HG03108 (cell line): ENCODE measurements around the gene PEX12.
"Not testable (repeated sequence)": the region's sequence is repeated elsewhere in the genome, so short reads cannot be mapped to it uniquely, and the experiment has no call there.

Experiments
- ATAC-seq: cut with Tn5 transposase; IDR thresholded peaks from one replicate; pipeline ENCODE4 v1.9.1; 2021; ENCODE audit warnings: moderate library complexity; ENCODE audit not compliant: unreplicated experiment

PEX12 gene

DNA sequence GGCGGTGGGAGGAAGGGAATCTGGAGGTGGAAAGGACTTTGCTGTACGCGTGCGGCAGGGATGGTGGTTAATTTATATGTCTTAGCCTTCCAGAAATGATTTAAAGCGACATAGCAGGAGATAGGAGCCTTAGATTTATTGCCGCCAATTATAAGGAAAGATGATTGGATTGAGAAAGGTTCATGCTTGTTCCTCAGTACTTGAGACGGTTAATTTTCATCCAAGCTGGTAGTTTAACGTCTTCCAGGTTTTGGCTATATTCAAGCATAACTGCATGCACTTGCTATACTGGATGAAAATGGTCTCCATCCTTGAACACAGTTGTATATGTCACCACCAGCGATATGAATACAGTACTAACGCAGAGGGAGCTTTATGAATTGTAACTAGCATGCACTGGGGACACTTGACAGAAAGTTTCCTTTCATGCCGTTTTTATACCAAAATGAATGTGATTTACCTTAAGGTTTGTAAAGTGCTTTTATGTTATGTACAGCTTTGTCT lies 610 bp upstream of the PEX12 start:
- ATAC-seq = no peak

GRCh38 chr17:35577830-35578196 lies 558 bp downstream of the PEX12 start:
- ATAC-seq = no peak

- ATAC-seq = no peak
Observed at GRCh38 chr17:35575759-35576158, 2.6 kb downstream of the PEX12 start.

DNA sequence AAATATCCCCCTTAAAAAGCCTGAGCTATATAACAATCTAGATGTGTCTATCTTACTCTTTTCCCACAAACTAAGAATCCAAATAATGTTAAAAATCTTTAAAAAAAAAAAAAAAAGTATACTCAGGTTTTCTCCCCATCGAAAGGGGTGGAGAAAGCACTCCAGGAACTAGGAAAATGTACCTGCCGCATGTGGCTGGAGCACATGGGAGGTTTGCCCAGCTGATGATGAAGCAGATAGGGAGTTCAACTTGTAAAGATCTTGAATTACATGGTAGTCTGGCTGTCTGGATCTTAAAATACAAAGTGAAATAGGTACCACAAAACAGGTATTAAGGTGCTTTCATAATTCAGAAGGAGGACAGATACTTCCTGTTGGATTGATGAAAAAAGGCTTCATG lies 9.0 kb downstream of the PEX12 start:
- ATAC-seq = no peak

DNA sequence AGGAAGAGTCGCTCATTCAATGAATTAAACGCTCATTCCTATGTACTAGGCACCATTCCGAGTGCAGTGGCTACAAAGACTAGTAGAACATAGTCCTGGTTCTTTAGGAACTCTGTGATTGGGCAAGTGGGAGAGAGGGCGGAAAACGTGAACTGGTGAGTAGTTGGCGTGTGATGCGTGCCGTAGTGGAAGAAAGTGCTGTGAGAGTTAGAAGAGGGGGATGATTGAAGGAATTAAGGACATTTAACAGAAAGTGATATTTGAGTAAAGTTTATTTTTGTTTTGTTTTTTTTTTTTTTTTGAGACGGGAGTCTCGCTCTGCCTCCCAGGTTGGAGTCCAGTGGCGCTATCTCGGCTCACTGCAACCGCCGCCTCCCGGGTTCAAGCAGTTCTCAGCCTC lies 9.8 kb downstream of the PEX12 start:
- ATAC-seq = no peak

GRCh38 chr17:35566968-35567367 lies 11.4 kb downstream of the PEX12 start:
- ATAC-seq = no peak

- ATAC-seq = not testable (repeated sequence)
Observed at GRCh38 chr17:35563181-35563580, 15.2 kb downstream of the PEX12 start.

- no peak for ATAC-seq
Observed at GRCh38 chr17:35560703-35561102, 17.7 kb downstream of the PEX12 start, which contains the start of gene SLFN14. TSS of gene SLFN14 (minus strand) at chr17:35560819. CDS start at chr17:35558062, 2,757 bp downstream.

GRCh38 chr17:35559495-35560210 lies 18.7 kb downstream of the PEX12 start:
- ATAC-seq = no peak

DNA sequence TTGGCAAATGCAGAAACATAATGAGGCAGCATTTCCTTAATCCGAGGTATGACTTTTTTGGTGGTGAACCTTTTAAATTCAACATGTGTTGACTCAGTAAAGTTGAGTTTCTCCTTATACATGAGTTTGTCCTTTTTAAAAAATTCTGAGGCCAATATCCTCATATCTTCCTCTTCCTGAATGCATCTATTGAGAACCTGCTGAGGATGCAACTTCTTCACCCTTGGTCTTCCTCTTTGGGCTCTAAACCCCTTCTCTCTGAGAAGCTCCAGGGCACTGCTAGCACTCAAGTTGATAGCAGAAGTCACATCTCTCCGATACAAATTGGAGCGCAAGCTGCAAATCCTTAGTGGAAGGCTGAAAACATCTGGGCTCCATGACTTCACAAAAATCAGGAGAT lies 21.0 kb downstream of the PEX12 start:
- no peak for ATAC-seq

DNA sequence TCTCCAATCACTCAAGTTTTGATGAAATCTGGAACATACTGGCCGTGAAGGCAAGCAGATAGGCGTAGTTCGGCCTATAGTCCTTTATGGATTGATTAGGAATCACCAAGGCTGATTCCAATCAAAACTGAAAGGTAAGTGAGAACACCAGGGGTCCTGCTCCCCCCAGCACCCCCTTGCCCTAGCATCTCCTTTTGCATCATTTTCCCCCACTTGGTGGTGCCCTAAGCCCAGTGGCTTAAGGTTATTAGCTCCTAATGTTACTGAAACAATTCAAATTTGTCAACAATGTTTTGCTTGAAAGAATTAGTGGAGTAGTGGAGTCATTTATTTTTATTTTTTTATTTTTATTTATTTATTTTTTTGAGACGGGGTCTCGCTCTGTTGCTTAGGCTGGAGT lies 22.7 kb downstream of the PEX12 start:
- no peak for ATAC-seq

- ATAC-seq = no peak
Observed at GRCh38 chr17:35554668-35555067, 23.7 kb downstream of the PEX12 start.

DNA sequence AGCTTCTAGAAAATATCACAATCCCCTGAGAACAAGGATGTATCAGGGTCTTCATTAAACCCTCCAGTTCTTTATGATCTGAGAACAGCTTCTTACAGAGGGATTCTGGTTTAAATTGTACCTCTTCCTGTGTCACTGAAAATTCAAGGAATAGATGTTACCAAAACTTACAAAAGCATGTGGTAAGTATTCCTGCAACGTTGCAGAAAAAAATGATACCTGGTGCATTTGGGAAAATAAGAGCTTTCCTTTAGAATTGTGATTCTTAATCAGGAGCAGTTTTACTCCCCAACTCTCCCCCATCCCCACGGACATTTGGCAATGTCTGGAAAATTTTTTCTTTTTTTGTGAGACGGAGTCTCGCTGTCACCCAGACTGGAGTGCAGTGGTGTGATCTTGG lies 25.1 kb downstream of the PEX12 start:
- ATAC-seq = no peak

DNA sequence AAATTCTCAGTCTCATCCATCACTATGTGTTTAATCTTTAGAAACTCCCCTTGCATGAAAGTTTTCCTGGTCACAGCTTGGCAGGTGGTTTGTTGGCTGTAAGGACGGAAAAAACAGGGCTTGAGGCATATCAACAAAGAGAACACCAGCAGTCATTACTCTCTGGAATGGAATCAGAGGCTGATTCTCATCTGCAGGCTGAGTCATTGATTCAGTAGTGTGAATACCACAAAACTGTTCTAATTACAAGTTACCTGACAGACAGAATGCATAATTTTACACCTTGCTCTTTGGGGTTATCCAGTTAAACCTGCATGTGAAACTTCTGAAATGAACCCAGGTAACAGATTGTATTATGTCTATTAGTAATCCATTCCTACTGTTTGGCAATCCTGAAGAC lies 29.4 kb downstream of the PEX12 start:
- ATAC-seq = no peak

GRCh38 chr17:35548208-35548810 lies 30.1 kb downstream of the PEX12 start:
- ATAC-seq = no peak

GRCh38 chr17:35546487-35546886 lies 31.9 kb downstream of the PEX12 start:
- ATAC-seq = no peak

GRCh38 chr17:35545150-35545549 lies 33.2 kb downstream of the PEX12 start:
- ATAC-seq = no peak

GRCh38 chr17:35543856-35544255 lies 34.5 kb downstream of the PEX12 start:
- ATAC-seq = no peak

DNA sequence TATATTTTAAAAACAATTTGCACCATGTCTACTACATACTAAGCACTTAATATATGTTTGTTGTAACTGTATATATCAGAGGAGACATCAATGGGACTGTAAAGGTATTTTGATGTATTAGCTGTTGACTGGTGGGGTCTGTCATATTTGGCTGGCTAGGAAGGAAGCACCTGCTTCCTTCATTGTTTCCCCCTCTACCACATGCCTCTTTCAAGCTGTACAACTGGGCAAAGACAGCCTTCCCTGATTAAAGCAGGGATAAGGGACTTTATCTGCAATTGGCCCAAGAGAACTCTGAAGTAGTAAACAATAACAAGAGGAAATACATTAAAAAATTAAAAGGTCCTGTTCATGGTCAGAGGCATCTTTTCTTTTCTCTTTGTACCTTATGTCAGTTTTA lies 35.4 kb downstream of the PEX12 start:
- no peak for ATAC-seq

GRCh38 chr17:35541434-35541833 lies 36.9 kb downstream of the PEX12 start:
- ATAC-seq = no peak

GRCh38 chr17:35540589-35541404 lies 37.6 kb downstream of the PEX12 start:
- ATAC-seq = no peak

GRCh38 chr17:35539659-35540026 lies 38.7 kb downstream of the PEX12 start:
- no peak for ATAC-seq
